SK-N-SH (cell line): ENCODE data around the gene MAP1A. TPM values are rescaled to one million over a fixed set of nuclear protein-coding genes. Genes with fewer than 3 reads are reported as not detected.

ENCODE experiments used
- CTCF ChIA-PET: fragments of 300-600, 350-600 bp; formaldehyde crosslinking; extraction: SDS; loops from one replicate; lab custom pipeline; 2021; lab: Yijun Ruan, JAX
- POLR2A ChIA-PET: fragments of 350-600 bp; sonication (Branson Sonifier 250); formaldehyde crosslinking; extraction: SDS; loops from one replicate; lab custom pipeline; 2020; ENCODE audit warnings: antibody characterized with exemption, inconsistent platforms; lab: Yijun Ruan, JAX
- DNase-seq: peaks from one replicate; pipeline ENCODE4 v3.0.0; 2012
- H2AFZ ChIP-seq: fragments of 200-600 bp; sonication (generic); 2 replicates; pipeline ENCODE4 v1.8.1; 2016; ENCODE audit warnings: antibody characterized with exemption, mild to moderate bottlenecking, low read depth
- H3F3A ChIP-seq: fragments of 200-600 bp; sonication (generic); replicated peaks from 2 replicates; pipeline ENCODE3; 2016; ENCODE audit warnings: antibody characterized with exemption, mild to moderate bottlenecking; ENCODE audit not compliant: insufficient read depth
- H3K27ac ChIP-seq, 2 experiments: fragments of 200-500 bp in 1 of 2; fragments of 200-600 bp in 1 of 2; sonication (Bioruptor generic) in 1 of 2; sonication (generic), shearing (Covaris generic) in 1 of 2; 2 replicates each; pipeline versions ENCODE4 v1.5.1 to v1.6.1; 2014 to 2016; ENCODE audit warnings: low read depth in 2 of 2, inconsistent platforms in 1 of 2, low read length in 1 of 2, mild to moderate bottlenecking in 1 of 2, mixed read lengths in 1 of 2
- H3K27me3 ChIP-seq: fragments of 200-600 bp; sonication (generic), shearing (Covaris generic); 2 replicates; pipeline ENCODE4 v1.6.1; 2016; ENCODE audit warnings: mixed run types; ENCODE audit not compliant: insufficient read depth
- H3K36me3 ChIP-seq, 2 experiments: fragments of 200-500 bp in 1 of 2; fragments of 200-600 bp in 1 of 2; sonication (Bioruptor generic) in 1 of 2; sonication (generic) in 1 of 2; replicated peaks in 1 of 2; 2 replicates each; pipeline versions ENCODE3 to v1.5.1; 2014 to 2016; ENCODE audit warnings: low read length in 1 of 2, mild to moderate bottlenecking in 1 of 2; ENCODE audit not compliant: insufficient read depth in 2 of 2, control insufficient read depth in 1 of 2
- H3K4me1 ChIP-seq, 2 experiments: fragments of 200-500 bp in 1 of 2; fragments of 200-600 bp in 1 of 2; sonication (Bioruptor generic) in 1 of 2; sonication (generic), shearing (Covaris generic) in 1 of 2; 2 replicates each; pipeline versions ENCODE4 v1.5.1 to v1.6.1; 2014 to 2016; ENCODE audit warnings: low read depth in 1 of 2, low read length in 1 of 2, mixed run types in 1 of 2; ENCODE audit not compliant: insufficient read depth in 2 of 2, control insufficient read depth in 1 of 2
- H3K4me2 ChIP-seq: fragments of 200-600 bp; sonication (generic), shearing (Covaris generic); 2 replicates; pipeline ENCODE4 v1.6.1; 2017; ENCODE audit warnings: mixed run types
- H3K4me3 ChIP-seq, 2 experiments: fragments of 200-500 bp in 1 of 2; fragments of 200-600 bp in 1 of 2; sonication (Bioruptor generic) in 1 of 2; sonication (generic), shearing (Covaris generic) in 1 of 2; 2 replicates each; pipeline versions ENCODE4 v1.5.1 to v1.8.1; 2014 to 2016; ENCODE audit warnings: low read depth in 2 of 2, inconsistent platforms in 1 of 2, low read length in 1 of 2, mild to moderate bottlenecking in 1 of 2, mixed read lengths in 1 of 2, moderate library complexity in 1 of 2
- H3K79me2 ChIP-seq: fragments of 200-600 bp; sonication (generic); 2 replicates; pipeline ENCODE4 v1.8.1; 2017; ENCODE audit warnings: mild to moderate bottlenecking; ENCODE audit not compliant: insufficient read depth
- H3K9ac ChIP-seq: fragments of 200-600 bp; sonication (generic); 2 replicates; pipeline ENCODE4 v1.6.1; 2017; ENCODE audit warnings: mixed run types
- H3K9me2 ChIP-seq: fragments of 200-600 bp; sonication (generic); 2 replicates; pipeline ENCODE4 v1.6.1; 2017; ENCODE audit warnings: mixed run types
- H3K9me3 ChIP-seq: fragments of 200-600 bp; sonication (generic); 2 replicates; pipeline ENCODE4 v1.6.1; 2017; ENCODE audit warnings: mixed run types, mild to moderate bottlenecking, moderate library complexity
- H4K20me1 ChIP-seq: fragments of 200-600 bp; sonication (generic); 2 replicates; pipeline ENCODE4 v1.6.1; 2017; ENCODE audit warnings: mild to moderate bottlenecking, mixed run types; ENCODE audit not compliant: insufficient read depth
- ELF1 ChIP-seq: IDR thresholded peaks from 2 replicates; pipeline ENCODE4 v1.4.0; 2012
- EZH2phosphoT487 ChIP-seq: fragments of 200-600 bp; sonication (generic); IDR thresholded peaks from 2 replicates; pipeline ENCODE4 v1.6.1; 2017; ENCODE audit warnings: low read depth, mixed run types, mild to moderate bottlenecking, antibody characterized with exemption, moderate library complexity, borderline replicate concordance
- FOSL2 ChIP-seq: IDR thresholded peaks from 2 replicates; pipeline ENCODE4 v1.4.0; 2012; ENCODE audit warnings: low read depth, mild to moderate bottlenecking, moderate library complexity, borderline replicate concordance
- FOXJ3 ChIP-seq: sonication (generic); formaldehyde crosslinking; IDR thresholded peaks from 2 replicates; pipeline ENCODE4 v1.5.1; 2020; ENCODE audit warnings: mild to moderate bottlenecking, missing genetic modification reagents
- GABPA ChIP-seq: IDR thresholded peaks from 2 replicates; pipeline ENCODE4 v1.4.0; 2012; ENCODE audit warnings: low read depth, mild to moderate bottlenecking
- GATA2 ChIP-seq: sonication (generic); formaldehyde crosslinking; IDR thresholded peaks from 2 replicates; pipeline ENCODE4 v1.5.0; 2020; ENCODE audit warnings: mild to moderate bottlenecking, missing genetic modification reagents
- JUND ChIP-seq: IDR thresholded peaks from 2 replicates; pipeline ENCODE4 v1.4.0; 2012
- MAX ChIP-seq: IDR thresholded peaks from 2 replicates; pipeline ENCODE4 v1.4.0; 2012; ENCODE audit warnings: low read depth
- MEF2A ChIP-seq: IDR thresholded peaks from 2 replicates; pipeline ENCODE4 v1.4.0; 2012; ENCODE audit warnings: low read depth, borderline replicate concordance
- NFIC ChIP-seq: IDR thresholded peaks from 2 replicates; pipeline ENCODE4 v1.4.0; 2012; ENCODE audit warnings: borderline replicate concordance
- PBX3 ChIP-seq: IDR thresholded peaks from 2 replicates; pipeline ENCODE4; 2012
- POLR2AphosphoS5 ChIP-seq: IDR thresholded peaks from 2 replicates; pipeline ENCODE4 v1.6.1; 2012; ENCODE audit warnings: low read depth, low read length
- RAD21 ChIP-seq: IDR thresholded peaks from 2 replicates; pipeline ENCODE4 v1.6.1; 2012; ENCODE audit warnings: mild to moderate bottlenecking, low read length
- RCOR1 ChIP-seq: fragments of 150-350 bp; IDR thresholded peaks from 2 replicates; pipeline ENCODE4 v1.6.1; 2017; ENCODE audit warnings: antibody characterized with exemption, low read length
- REST ChIP-seq: IDR thresholded peaks from 2 replicates; pipeline ENCODE4 v1.6.1; 2012; ENCODE audit warnings: mild to moderate bottlenecking, low read depth, low read length, moderate library complexity
- RFX5 ChIP-seq: IDR thresholded peaks from 2 replicates; pipeline ENCODE4 v1.6.1; 2012; ENCODE audit warnings: mild to moderate bottlenecking, improper control_type of control experiment, low read length
- RXRA ChIP-seq: IDR thresholded peaks from 2 replicates; pipeline ENCODE4 v1.4.0; 2012; ENCODE audit warnings: low read depth, mild to moderate bottlenecking, borderline replicate concordance
- TAF1 ChIP-seq: IDR thresholded peaks from 2 replicates; pipeline ENCODE4 v1.6.1; 2012; ENCODE audit warnings: low read depth, mild to moderate bottlenecking, low read length, moderate library complexity, borderline replicate concordance
- TEAD4 ChIP-seq: IDR thresholded peaks from 2 replicates; pipeline ENCODE4 v1.4.0; 2012; ENCODE audit warnings: mild to moderate bottlenecking, borderline replicate concordance; ENCODE audit not compliant: insufficient read depth
- USF2 ChIP-seq: fragments of 150-350 bp; IDR thresholded peaks from 2 replicates; pipeline ENCODE4 v1.6.1; 2017; ENCODE audit warnings: antibody characterized with exemption, low read length, low read depth, borderline replicate concordance
- YY1 ChIP-seq: IDR thresholded peaks from 2 replicates; pipeline ENCODE4 v1.4.0; 2012; ENCODE audit warnings: low read depth, mild to moderate bottlenecking
- ZBTB33 ChIP-seq: IDR thresholded peaks from 2 replicates; pipeline ENCODE4 v1.4.0; 2012; ENCODE audit warnings: low read depth, borderline replicate concordance
- WGBS: methylation state at CpG from one replicate; pipeline ENCODE4 v1.1.6; 2017; ENCODE audit warnings: low lambda C conversion rate; 5-methylcytosine and 5-hydroxymethylcytosine counted together
- polyA plus RNA-seq, 3 experiments: library from polyadenylated mRNA; depleted of rRNA; stranded (reverse); fragments of >200 nt; gene quantifications; 2 replicates each; pipeline ENCODE4 v1.2.3, GENCODE V29; 2012
- TF ChIP-seq, protein P1 (sequence below): fragments of 150-350 bp; IDR thresholded peaks from 2 replicates; pipeline ENCODE4 v1.6.1; 2016; ENCODE audit warnings: mild to moderate bottlenecking, low read depth, low read length

The MAP1A gene
- 5.3 and 6.0 TPM in 2 replicates for polyA plus RNA-seq (2012; rRNA removed)
- polyA plus RNA-seq (2012; cell fraction: cytosol; rRNA removed): 3.8 and 5.3 TPM in 2 replicates
- polyA plus RNA-seq (2012; cell fraction: nucleus; rRNA removed): 7.2 and 8.8 TPM in 2 replicates

GRCh38 chr15:43517354-43518196 lies at the start of gene MAP1A:
Gene MAP1A, plus strand, starts transcription at chr15:43517608. Its CDS starts 3,866 bp downstream, at chr15:43521474.
- Histone ChIP-seq H3K36me3 (peaks cover 13 to 21% of the 10 kb centered on the region in 2 experiments), H3K4me2 (peak within 1 kb of the TSS; percentile 89), H3K27me3 (no peaks in the 10 kb centered on the region), H3F3A (no peaks in the 10 kb centered on the region), H3K4me3 (peak within 1 kb of the TSS; percentile 73 to 85), H3K9ac (peak within 1 kb of the TSS; percentile 62), H3K27ac (peak within 1 kb of the TSS; percentile 51 to 85), H3K9me3 (no peaks in the 10 kb centered on the region), H4K20me1 (no peaks in the 10 kb centered on the region), H2AFZ (peak within 1 kb of the TSS; percentile 49; the same call in 1 of the 2 replicates), H3K79me2 (0 out of 2 replicates have a peak, but pooled peaks cover 7% of the 10 kb centered on the region), H3K4me1 (peaks cover 19 to 38% of the 10 kb centered on the region in 2 experiments), H3K9me2 (no peaks in the 10 kb centered on the region)
- peak; percentile 89 for DNase-seq
- 17% methylated on average over 4 of the region's 15 CpGs for WGBS
- ChIA-PET CTCF (interaction anchor here (0.9 to 2.7 kb wide), 4 partner anchors 9 to 146 kb away, joined by 3 to 10 read pairs (median 4); no protein-coding TSS in a partner anchor), POLR2A (no interaction called here)
- TF ChIP-seq RXRA (no peak), ELF1 (no peak), MEF2A (no peak), USF2 (no peak), GATA2 (peak; percentile 38), NFIC (no peak), TAF1 (0 out of 2 replicates have a peak, but pooled peaks have one; percentile 18), GABPA (no peak), FOXJ3 (no peak), POLR2AphosphoS5 (no peak), YY1 (no peak), EZH2phosphoT487 (no peak), JUND (no peak), TEAD4 (no peak), RCOR1 (no peak), MAX (0 out of 2 replicates have a peak, but pooled peaks have one; percentile 7), REST (no peak), RAD21 (no peak), PBX3 (no peak), FOSL2 (no peak), RFX5 (no peak), ZBTB33 (no peak)
- TF ChIP-seq, protein P1, sequence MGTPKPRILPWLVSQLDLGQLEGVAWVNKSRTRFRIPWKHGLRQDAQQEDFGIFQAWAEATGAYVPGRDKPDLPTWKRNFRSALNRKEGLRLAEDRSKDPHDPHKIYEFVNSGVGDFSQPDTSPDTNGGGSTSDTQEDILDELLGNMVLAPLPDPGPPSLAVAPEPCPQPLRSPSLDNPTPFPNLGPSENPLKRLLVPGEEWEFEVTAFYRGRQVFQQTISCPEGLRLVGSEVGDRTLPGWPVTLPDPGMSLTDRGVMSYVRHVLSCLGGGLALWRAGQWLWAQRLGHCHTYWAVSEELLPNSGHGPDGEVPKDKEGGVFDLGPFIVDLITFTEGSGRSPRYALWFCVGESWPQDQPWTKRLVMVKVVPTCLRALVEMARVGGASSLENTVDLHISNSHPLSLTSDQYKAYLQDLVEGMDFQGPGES: no peak
